Testis (tissue), 3 donors: ENCODE data around the gene WBP1. TPM values are rescaled to one million over a fixed set of nuclear protein-coding genes. Genes with fewer than 3 reads are reported as not detected.
"Not testable (repeated sequence)": the region's sequence is repeated elsewhere in the genome, so short reads cannot be mapped to it uniquely, and the experiment has no call there.

Experiments used
- DNase-seq: peaks from one replicate; pipeline ENCODE4 v3.0.0-alpha.2; 2019
- H3K27ac ChIP-seq, 2 donors: fragments of 200-600 bp; sonication (generic); one replicate each; pipeline ENCODE4 v1.5.1; 2019
- H3K27me3 ChIP-seq: fragments of 200-600 bp; sonication (generic); one replicate; pipeline ENCODE4 v1.5.1; 2019
- H3K36me3 ChIP-seq: fragments of 200-600 bp; sonication (generic); one replicate; pipeline ENCODE4 v1.5.1; 2017; ENCODE audit warnings: low read depth; ENCODE audit errors: missing control alignments
- H3K4me1 ChIP-seq: fragments of 200-600 bp; sonication (generic); one replicate; pipeline ENCODE4 v1.5.1; 2019
- H3K4me3 ChIP-seq, 2 donors: fragments of 200-600 bp; sonication (generic); one replicate each; pipeline ENCODE4 v1.5.1; 2017 to 2019
- H3K9me3 ChIP-seq: fragments of 200-600 bp; sonication (generic); one replicate; pipeline ENCODE4 v1.5.1; 2017
- CTCF ChIP-seq, 3 experiments: fragments of 450-650 bp in 2 of 3; fragments of 200-600 bp in 1 of 3; sonication (generic) in 1 of 3; IDR thresholded peaks; one replicate each; pipeline ENCODE4 v1.5.1; 2016 to 2019; ENCODE audit warnings: antibody characterized with exemption in 3 of 3, mild to moderate bottlenecking in 2 of 3, moderate library complexity in 1 of 3
- POLR2A ChIP-seq: fragments of 450-650 bp; IDR thresholded peaks from one replicate; pipeline ENCODE4 v1.6.1; 2017; ENCODE audit warnings: antibody characterized with exemption, mild to moderate bottlenecking, moderate library complexity
- WGBS, 2 donors: methylation state at CpG; one replicate each; pipeline ENCODE4 v1.1.5; 2018; 5-methylcytosine and 5-hydroxymethylcytosine counted together
- intact Hi-C: fragments of 100-400 bp; cut with DNase I; formaldehyde crosslinking; loops from one replicate; pipeline ENCODE4 v1.15.1; 2023; ENCODE audit warnings: low total_unique reads
- polyA plus RNA-seq: library from polyadenylated mRNA; stranded (reverse); fragments of 350-450 nt; fragmentation: Illumina TruSeq; extraction: RNeasy Lipid Tissue Mini Kit (QIAGEN cat#74804); gene quantifications from one replicate; pipeline ENCODE4 v1.2.3, GENCODE V29; 2014; ENCODE audit warnings: low read depth, low replicate concordance; ENCODE audit not compliant: insufficient read depth
- total RNA-seq, 2 donors: library from RNA; depleted of rRNA; stranded (reverse); fragments of >200 nt; gene quantifications; one replicate each; pipeline ENCODE4 v1.2.3, GENCODE V29; 2016

The WBP1 gene
- total and polyA plus RNA-seq, 3 donors from 2014 or later, result 73.8 to 84.3 (median 80.8) TPM

DNA sequence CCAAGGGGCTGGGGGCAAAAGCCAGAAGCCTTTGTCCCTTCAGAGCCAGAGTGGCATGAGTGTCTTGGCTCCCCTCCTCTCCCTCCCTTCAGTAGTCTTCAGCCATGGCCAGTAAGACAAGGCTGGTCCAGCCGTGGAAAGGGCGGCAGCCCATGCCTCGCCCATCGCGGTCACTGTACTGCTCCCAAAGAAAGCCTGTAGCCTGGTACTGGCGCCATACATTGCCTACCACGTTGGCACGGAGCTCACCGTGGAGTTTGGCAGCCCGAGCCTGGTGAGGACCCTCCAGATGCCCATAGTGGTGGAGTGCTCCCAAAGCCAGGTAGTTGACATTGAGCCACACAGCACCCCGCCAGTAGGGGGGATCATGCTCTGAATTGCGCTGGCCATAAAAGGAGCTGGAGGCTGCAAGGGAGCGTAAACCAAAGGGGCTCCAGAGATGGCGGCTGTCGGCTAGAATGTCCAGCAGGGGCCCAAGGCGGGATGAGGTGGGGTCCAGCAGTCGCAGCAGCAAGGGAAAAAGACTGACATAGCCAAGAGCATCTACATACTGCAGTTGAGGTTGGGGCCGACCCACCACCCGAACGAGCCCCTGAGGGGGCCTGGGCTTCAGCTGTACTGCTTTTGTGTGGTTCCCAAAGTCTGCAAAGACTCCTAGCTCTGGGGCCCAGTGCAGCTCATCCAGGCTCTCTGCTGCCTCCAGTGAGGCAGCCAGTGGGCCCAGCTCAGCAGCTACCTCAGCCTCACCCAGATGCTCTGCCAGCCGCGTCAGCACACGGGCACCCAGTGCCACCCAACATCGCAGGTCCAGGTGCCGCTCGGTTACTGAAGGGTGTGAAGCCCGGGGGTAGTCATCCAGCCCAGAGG lies 3.2 kb downstream of the WBP1 start:
- H3K4me3 ChIP-seq, result no peak overlapping the region
- TF ChIP-seq POLR2A (no peak), CTCF (IDR thresholded peaks at IDR 0.05) (no peak)
- no peaks in the 10 kb centered on the region for H3K27me3 ChIP-seq
- H3K36me3 ChIP-seq, result no peaks in the 10 kb centered on the region
- H3K9me3 ChIP-seq, result no peaks in the 10 kb centered on the region
- intact Hi-C loops, result no loop called here
- peaks cover 25% of the 10 kb centered on the region for H3K4me1 ChIP-seq
- no peak for DNase-seq
- WGBS, 2 donors, result 91 to 92% methylated on average over 17 to 27 of the region's 27 CpGs
- H3K27ac ChIP-seq, result no peak overlapping the region

GRCh38 chr2:74462054-74462785 lies 4.0 kb downstream of the WBP1 start:
- TF ChIP-seq CTCF (IDR thresholded peaks at IDR 0.05) (no peak), POLR2A (no peak)
- intact Hi-C loops, result no loop called here
- WGBS, 2 donors, result 88 to 90% methylated on average over 10 to 20 of the region's 20 CpGs

DNA sequence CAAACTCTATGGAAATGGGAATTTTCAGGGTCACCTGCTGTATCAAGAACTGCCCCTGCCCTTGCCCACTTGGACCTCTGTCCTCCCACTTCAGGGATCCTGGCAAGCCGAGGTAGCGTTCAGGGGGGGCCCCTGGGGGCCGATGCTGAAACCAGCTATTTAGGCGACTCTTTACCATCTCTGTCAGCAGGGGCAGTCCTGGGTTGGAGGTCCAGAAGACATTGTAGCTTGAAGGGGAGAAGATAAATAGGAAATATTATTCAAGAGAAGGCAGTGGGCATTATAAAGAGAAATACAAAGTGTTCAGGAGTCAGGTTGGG lies 4.5 kb downstream of the WBP1 start:
- TF ChIP-seq POLR2A (no peak), CTCF (IDR thresholded peaks at IDR 0.05) (no peak)
- no peak for DNase-seq
- intact Hi-C loops, result no loop called here
- no peaks in the 10 kb centered on the region for H3K27me3 ChIP-seq
- no peak overlapping the region for H3K27ac ChIP-seq
- H3K9me3 ChIP-seq, result no peaks in the 10 kb centered on the region
- H3K4me3 ChIP-seq, result no peak overlapping the region
- H3K4me1 ChIP-seq, result peaks cover 17% of the 10 kb centered on the region
- WGBS, 2 donors, result 80 to 81% methylated on average over 4 of the region's 4 CpGs
- H3K36me3 ChIP-seq, result no peaks in the 10 kb centered on the region

More at GRCh38 chr2:74462054-74462785, 4.0 kb downstream of the WBP1 start:
- Histone ChIP-seq H3K4me1 (peaks cover 17% of the 10 kb centered on the region), H3K4me3 (no peak overlapping the region), H3K27ac (no peak overlapping the region), H3K9me3 (no peaks in the 10 kb centered on the region), H3K27me3 (no peaks in the 10 kb centered on the region), H3K36me3 (no peaks in the 10 kb centered on the region)
- DNase-seq, result no peak

DNA sequence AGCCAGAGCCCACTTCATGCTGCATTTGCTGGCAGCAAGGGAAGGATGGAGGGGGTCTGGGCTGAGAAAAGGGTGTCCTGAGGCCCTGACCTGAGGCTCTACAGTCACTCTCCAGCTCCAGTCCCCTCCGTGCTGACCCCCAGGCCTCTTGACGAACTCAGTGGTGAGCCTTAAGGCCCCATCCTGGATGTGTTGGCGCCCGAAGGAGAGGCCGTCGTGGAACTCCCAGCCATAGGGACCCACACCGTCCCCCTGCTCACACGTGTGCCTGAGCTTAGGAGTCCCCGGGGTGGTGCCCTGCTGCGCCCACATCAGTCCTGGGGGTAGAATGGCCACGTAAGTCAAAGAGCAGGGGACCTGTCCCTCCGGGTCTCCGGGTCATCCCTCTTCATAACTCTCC lies 6.2 kb downstream of the WBP1 start:
- Histone ChIP-seq H3K27ac (peak overlapping the region in 1 of 2 donors; percentile 82), H3K4me3 (peak overlapping the region; percentile 74 to 89), H3K4me1 (peaks cover 12% of the 10 kb centered on the region), H3K27me3 (no peaks in the 10 kb centered on the region), H3K36me3 (no peaks in the 10 kb centered on the region), H3K9me3 (no peaks in the 10 kb centered on the region)
- intact Hi-C loops, result no loop called here
- no peak for TF ChIP-seq CTCF (IDR thresholded peaks at IDR 0.05)
- TF ChIP-seq POLR2A, result no peak
- no peak for DNase-seq
- 0% methylated on average over 13 of the region's 13 CpGs; no CpG with 5 or more reads in 1 of the 2 donors for WGBS, 2 donors

GRCh38 chr2:74470742-74471141 lies 12.5 kb downstream of the WBP1 start:
- WGBS, 2 donors, result 77 to 92% methylated on average over 12 of the region's 12 CpGs
- not testable (repeated sequence) for H3K27ac ChIP-seq

More at GRCh38 chr2:74470742-74471141, 12.5 kb downstream of the WBP1 start:
- H3K4me1 ChIP-seq, result peaks cover 17% of the 10 kb centered on the region
- H3K4me3 ChIP-seq, H3K27me3 ChIP-seq, H3K9me3 ChIP-seq, H3K36me3 ChIP-seq, DNase-seq, intact Hi-C loops: not testable (repeated sequence)
